Colonic mucosa (tissue), 4 donors: ENCODE data around the gene OPHN1. TPM values are rescaled to one million over a fixed set of nuclear protein-coding genes. Genes with fewer than 3 reads are reported as not detected.

ENCODE experiments used
- DNase-seq: peaks from one replicate; pipeline ENCODE4 v3.0.0-alpha.2; 2020
- H3K27ac ChIP-seq: fragments of 200-600 bp; one replicate; pipeline ENCODE4 v1.8.0; 2021
- H3K27me3 ChIP-seq: fragments of 200-600 bp; one replicate; pipeline ENCODE4 v1.8.0; 2021
- H3K36me3 ChIP-seq: fragments of 200-600 bp; one replicate; pipeline ENCODE4 v1.8.0; 2021
- H3K4me1 ChIP-seq: fragments of 200-600 bp; one replicate; pipeline ENCODE4 v1.8.0; 2021; ENCODE audit warnings: mild to moderate bottlenecking
- H3K4me3 ChIP-seq: fragments of 200-600 bp; one replicate; pipeline ENCODE4 v1.8.0; 2021
- H3K9ac ChIP-seq, 2 donors: one replicate each; pipeline ENCODE4 v1.7.0; 2013; ENCODE audit warnings: control low read depth in 2 of 2, low read depth in 2 of 2, low read length in 2 of 2
- H3K9me3 ChIP-seq: fragments of 200-600 bp; one replicate; pipeline ENCODE4 v1.8.0; 2021
- intact Hi-C: fragments of 100-400 bp; cut with DNase I; formaldehyde crosslinking; loops from one replicate; pipeline ENCODE4 v1.14.1; 2022
- total RNA-seq, 2 donors: library from RNA; stranded (reverse); fragmentation: NEBNext Ultra II Directional in 1 of 2; extraction: Animal tissue kit (Norgen Biotek cat#: 25700) in 1 of 2; gene quantifications; one replicate each; pipeline ENCODE4 v1.2.1, GENCODE V29; 2021
- TF ChIP-seq, protein P1 (sequence below): fragments of 200-600 bp; IDR thresholded peaks from one replicate; pipeline ENCODE4 v1.8.0; 2022; ENCODE audit warnings: antibody characterized with exemption, mild to moderate bottlenecking
- donor health status: healthy.
- donor health status: DM: no; HTN: no; CAD: no.
- donor health status: DM: no; HTN: no; CAD: no.

The OPHN1 gene
- total RNA-seq, 2 donors from 2014 or later = 4.8 to 6.8 TPM

DNA sequence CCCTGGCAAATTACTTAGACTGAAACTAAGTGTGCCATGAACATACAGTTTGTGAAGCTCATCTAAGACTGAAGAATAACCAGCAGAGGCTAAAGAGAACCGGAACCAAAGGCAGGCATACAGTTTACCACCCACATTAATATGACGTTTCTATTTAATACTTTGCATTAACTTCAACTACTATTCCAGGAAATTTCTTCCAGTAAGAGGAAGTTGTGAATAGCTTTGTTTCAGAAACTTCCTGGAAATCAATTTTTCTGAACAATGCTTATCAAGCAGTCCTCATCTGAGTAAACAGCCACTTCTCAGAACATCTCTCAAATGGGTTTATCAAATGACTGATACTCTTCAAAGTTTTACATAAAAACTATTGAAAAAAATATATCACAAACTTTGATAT lies 252.7 kb downstream of the OPHN1 start:
- intact Hi-C loops = no loop called here
- H3K4me1 ChIP-seq = no peaks in the 10 kb centered on the region
- no peak overlapping the region for H3K4me3 ChIP-seq
- H3K36me3 ChIP-seq = no peaks in the 10 kb centered on the region
- TF ChIP-seq, protein P1, sequence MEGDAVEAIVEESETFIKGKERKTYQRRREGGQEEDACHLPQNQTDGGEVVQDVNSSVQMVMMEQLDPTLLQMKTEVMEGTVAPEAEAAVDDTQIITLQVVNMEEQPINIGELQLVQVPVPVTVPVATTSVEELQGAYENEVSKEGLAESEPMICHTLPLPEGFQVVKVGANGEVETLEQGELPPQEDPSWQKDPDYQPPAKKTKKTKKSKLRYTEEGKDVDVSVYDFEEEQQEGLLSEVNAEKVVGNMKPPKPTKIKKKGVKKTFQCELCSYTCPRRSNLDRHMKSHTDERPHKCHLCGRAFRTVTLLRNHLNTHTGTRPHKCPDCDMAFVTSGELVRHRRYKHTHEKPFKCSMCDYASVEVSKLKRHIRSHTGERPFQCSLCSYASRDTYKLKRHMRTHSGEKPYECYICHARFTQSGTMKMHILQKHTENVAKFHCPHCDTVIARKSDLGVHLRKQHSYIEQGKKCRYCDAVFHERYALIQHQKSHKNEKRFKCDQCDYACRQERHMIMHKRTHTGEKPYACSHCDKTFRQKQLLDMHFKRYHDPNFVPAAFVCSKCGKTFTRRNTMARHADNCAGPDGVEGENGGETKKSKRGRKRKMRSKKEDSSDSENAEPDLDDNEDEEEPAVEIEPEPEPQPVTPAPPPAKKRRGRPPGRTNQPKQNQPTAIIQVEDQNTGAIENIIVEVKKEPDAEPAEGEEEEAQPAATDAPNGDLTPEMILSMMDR = no peak
- H3K9ac ChIP-seq = no peak overlapping the region
- no peak overlapping the region for H3K27ac ChIP-seq
- DNase-seq = no peak
- no peaks in the 10 kb centered on the region for H3K9me3 ChIP-seq
- no peaks in the 10 kb centered on the region for H3K27me3 ChIP-seq

DNA sequence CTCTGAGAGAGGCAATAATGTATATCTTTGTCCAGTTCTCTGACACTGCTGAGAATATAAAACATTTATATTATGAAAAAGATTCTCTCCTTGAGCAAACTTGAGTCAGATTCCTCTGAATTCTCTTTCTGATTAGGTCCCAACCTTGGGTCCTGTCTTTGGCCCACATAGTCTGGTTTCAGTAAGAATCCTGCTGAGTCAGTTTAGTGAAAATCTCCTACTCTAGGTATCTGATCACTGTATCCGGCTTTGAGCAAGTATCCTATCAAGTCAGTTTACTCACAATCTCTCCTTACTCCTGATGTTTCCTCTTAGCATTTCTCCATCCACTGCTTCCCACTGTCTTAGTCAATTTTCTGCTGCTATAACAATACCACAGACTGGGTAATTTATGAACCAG lies 253.9 kb downstream of the OPHN1 start:
- Histone ChIP-seq H3K9me3 (no peaks in the 10 kb centered on the region), H3K4me1 (no peaks in the 10 kb centered on the region), H3K36me3 (no peaks in the 10 kb centered on the region), H3K27ac (no peak overlapping the region), H3K27me3 (no peaks in the 10 kb centered on the region), H3K4me3 (no peak overlapping the region), H3K9ac (no peak overlapping the region)
- TF ChIP-seq, protein P1 = no peak
- DNase-seq = no peak
- intact Hi-C loops = no loop called here

DNA sequence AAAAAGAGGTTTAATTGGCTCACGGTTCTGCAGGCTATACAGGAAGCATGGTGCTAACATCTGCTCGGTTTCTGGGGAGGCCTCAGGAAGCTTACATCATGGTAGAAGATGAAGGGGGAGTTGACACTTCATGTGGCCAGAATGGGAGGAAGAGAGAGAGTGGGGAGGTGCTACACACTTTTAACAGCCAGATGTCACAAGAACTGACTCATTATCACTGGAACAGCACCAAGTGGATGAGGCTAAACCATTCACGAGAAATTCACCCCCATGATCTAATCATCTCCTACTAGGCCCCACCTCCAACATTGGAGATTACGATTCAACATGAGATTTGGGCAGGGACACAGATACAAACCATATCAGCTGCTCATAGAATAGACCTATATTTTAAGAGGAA lies 255.8 kb downstream of the OPHN1 start:
- H3K9ac ChIP-seq = no peak overlapping the region
- no peak for DNase-seq
- no peak overlapping the region for H3K27ac ChIP-seq
- no peak overlapping the region for H3K4me3 ChIP-seq
- H3K4me1 ChIP-seq = no peaks in the 10 kb centered on the region
- no peaks in the 10 kb centered on the region for H3K9me3 ChIP-seq
- intact Hi-C loops = no loop called here
- TF ChIP-seq, protein P1 = no peak
- no peaks in the 10 kb centered on the region for H3K36me3 ChIP-seq
- no peaks in the 10 kb centered on the region for H3K27me3 ChIP-seq

DNA sequence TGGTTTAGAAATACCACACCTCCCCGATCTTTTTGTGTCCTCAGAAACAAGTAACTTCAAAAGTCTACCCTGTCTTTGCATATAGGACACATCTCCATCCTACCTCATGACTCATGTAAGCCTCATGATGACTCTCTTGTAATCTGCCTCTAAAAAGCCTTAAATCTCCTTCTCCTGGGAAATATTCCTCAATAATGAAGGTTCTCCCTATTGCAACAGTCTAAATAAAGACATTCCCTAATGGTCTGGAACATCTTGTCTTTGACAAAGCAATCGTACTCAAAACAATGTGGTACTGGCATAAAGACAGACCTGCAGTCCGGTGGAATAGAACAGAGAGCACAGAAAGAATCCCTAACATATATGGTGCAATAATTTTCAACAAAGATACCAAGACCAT lies 257.7 kb downstream of the OPHN1 start:
- no peaks in the 10 kb centered on the region for H3K36me3 ChIP-seq
- intact Hi-C loops = no loop called here
- TF ChIP-seq, protein P1 = no peak
- no peak overlapping the region for H3K9ac ChIP-seq
- DNase-seq = no peak
- no peaks in the 10 kb centered on the region for H3K27me3 ChIP-seq
- H3K4me3 ChIP-seq = no peak overlapping the region
- no peaks in the 10 kb centered on the region for H3K4me1 ChIP-seq
- no peak overlapping the region for H3K27ac ChIP-seq
- no peaks in the 10 kb centered on the region for H3K9me3 ChIP-seq

DNA sequence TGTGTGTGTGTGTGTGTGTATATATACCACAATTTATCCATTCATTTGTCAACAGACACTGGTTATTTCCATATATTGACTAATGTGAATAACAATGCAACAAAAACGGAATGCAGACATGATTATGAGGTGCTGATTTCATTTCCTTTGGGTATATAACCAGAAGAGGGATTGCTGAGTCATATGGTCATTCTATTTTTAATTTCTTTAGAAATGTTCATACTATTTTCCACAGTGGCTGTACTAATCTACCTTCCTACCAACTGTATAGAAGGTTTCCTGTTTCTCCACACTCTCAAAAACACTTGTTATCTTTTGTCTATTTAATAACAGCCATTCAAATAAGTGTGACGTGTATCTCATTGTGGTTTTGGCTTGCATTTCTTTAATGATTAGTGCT lies 269.9 kb downstream of the OPHN1 start:
- DNase-seq = no peak
- TF ChIP-seq, protein P1 = no peak
- Histone ChIP-seq H3K9me3 (no peaks in the 10 kb centered on the region), H3K4me3 (no peak overlapping the region), H3K27me3 (no peaks in the 10 kb centered on the region), H3K4me1 (no peaks in the 10 kb centered on the region), H3K9ac (no peak overlapping the region), H3K36me3 (no peaks in the 10 kb centered on the region), H3K27ac (no peak overlapping the region)
- intact Hi-C loops = no loop called here

DNA sequence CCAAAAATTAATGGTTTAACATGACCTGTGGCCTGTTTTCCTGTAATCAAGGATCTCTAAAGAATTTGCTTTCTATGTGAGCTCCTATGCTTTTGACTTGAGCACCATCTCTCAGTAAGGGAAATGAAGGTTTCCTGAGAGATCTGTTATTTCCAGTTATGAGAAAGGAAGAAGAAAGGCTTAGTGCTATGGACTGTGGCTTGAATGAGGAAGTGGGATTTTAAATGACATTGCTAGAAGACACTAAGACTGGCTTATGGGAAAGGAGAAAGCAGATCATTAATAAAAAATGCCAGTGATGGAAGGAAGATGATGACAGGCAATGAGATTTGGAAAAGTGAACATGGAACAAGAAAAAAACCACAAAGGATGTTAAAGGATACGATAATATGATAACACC lies 285.4 kb downstream of the OPHN1 start:
- DNase-seq = no peak
- TF ChIP-seq, protein P1 = no peak

More for the DNA sequence above, 285.4 kb downstream of the OPHN1 start:
- H3K4me1 ChIP-seq = no peaks in the 10 kb centered on the region
- intact Hi-C loops = no loop called here
- H3K27me3 ChIP-seq = no peaks in the 10 kb centered on the region
- H3K9ac ChIP-seq = no peak overlapping the region
- H3K36me3 ChIP-seq = no peaks in the 10 kb centered on the region
- no peaks in the 10 kb centered on the region for H3K9me3 ChIP-seq
- H3K27ac ChIP-seq = no peak overlapping the region
- no peak overlapping the region for H3K4me3 ChIP-seq
